Suppressor macrophage (primary cell): Measurements from ENCODE around the gene NFATC2.
A peak's percentile ranks its signal among the peaks of the same experiment; 100 is the strongest.

Source experiments
- DNase-seq, 4 experiments: peaks; one replicate each; pipeline ENCODE4 v3.0.0-alpha.2; 2020 to 2022

Gene NFATC2

DNA sequence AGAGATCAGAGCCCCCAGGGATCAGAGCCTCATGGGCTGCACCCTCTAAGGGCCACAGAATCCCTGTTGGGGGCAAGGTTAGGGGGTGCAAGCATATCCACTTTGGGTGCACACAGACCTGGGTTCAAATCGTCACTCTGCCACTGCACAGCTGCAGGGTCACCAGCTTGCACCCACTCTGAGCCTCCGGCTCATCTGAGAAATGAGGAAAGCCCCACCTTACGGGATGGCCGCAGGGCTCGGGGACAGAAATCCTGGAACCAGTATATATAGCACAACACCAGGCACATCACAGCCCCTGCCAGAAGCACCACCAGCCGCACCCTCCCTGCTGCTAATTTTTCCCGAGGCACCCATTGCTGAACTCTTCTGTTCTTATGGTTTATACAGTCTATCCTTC is 169.6 kb downstream of the NFATC2 start:
- no peak for DNase-seq

DNA sequence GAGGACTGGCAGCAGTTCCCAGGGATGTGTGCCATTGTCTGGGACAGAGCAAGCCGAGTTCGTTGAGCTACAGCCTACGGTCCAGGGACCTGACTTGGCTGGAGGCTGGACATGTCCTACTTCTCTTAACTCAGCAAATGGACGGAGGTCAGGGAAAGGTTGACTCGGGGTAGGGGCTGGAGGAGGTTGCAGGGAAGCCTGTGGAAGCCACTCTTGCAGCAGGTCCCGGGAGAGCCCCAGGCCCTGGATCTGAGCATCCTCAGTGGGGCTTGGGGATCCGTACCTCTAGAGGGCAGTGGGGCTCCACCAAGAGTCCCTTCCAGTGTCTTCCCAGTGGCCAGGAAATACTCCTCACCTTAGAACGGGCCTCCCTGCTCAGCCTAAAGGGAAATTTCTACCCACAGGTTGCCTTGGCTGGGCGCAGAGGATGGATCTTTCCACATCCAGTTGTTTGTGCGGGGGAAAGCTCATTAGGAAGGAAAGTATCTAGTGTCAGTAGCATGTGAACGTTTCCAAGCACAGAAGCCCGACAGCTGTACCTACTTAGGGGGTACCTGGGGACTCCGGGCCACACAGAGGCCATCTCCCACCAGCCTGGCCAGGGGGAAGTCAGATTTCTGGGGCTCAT is 170.2 kb downstream of the NFATC2 start:
- peak; percentile 55 to 74 (median 61) for DNase-seq

DNA sequence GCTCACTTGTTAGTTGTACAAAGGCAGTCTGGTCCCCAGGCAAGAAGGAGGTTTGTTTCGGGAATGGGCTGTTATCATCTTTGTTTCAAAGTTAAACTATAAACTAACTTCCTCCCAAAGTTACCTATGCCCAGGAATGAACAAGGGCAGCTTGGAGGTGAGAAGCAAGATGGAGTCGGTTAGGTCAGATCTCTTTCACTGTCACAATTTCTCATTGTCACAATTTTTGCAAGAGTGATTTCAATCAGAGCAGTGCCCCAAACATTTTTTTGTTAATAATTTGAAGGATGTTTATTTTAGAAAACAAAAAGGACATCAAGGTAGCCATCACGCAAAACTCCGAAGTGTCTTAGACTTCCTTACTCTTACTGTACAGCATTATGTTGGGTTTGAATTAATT is 170.8 kb downstream of the NFATC2 start:
- DNase-seq: no peak

DNA sequence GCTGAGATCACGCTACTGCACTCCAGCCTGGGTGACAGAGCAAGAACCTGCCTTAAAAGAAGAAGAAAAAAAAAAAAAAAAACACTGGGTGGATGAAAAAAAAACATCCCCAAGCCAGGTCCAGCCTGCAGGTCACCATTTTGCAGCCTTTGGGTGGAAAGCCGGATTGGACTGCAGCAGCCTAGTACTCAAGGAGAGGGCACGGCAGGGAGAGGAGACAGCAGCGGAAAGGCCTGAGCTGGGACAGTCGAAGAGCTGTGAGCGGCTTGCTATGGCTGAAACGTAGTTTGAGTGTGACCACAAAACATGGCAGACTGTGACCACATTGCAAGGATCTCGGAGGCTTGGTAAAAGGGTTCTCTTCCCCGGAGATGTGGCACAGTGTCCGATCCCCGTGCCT is 173.0 kb downstream of the NFATC2 start:
- no peak for DNase-seq

DNA sequence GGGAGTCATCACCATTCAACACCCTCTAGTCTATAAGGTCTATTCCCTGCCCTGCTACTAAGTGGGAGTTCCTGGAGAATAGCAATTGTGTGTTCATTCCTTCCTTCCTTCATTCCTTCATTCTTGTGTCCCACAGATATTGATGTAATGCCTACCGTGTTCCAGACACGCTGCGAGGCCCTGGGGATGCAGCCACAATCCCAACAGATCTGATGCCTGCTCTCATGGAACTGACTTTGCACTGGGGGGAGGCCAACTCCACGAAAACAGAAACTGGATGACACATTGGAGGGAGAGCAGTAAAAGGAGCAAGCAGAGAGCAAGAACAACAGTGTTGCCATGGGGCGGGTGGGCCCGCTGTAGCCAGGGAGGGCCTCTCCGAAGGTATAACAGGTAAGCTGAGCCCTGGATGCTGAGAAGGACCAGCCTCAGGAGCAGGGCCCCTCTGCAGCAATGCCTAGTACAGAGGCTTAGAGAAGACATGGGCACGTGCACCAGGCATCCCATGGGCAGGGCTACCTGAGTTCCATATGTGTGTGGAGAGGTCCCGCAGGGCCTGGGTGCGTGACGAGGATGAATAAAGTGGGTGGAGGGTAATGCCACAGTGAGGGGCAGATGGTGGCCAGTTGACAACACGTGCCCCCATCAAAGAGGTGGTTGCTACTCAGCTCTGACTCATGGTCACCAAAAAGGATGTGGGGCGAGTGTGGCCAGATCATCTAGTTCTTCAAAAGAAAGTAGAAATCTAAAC is 173.9 kb downstream of the NFATC2 start:
- DNase-seq: no peak

DNA sequence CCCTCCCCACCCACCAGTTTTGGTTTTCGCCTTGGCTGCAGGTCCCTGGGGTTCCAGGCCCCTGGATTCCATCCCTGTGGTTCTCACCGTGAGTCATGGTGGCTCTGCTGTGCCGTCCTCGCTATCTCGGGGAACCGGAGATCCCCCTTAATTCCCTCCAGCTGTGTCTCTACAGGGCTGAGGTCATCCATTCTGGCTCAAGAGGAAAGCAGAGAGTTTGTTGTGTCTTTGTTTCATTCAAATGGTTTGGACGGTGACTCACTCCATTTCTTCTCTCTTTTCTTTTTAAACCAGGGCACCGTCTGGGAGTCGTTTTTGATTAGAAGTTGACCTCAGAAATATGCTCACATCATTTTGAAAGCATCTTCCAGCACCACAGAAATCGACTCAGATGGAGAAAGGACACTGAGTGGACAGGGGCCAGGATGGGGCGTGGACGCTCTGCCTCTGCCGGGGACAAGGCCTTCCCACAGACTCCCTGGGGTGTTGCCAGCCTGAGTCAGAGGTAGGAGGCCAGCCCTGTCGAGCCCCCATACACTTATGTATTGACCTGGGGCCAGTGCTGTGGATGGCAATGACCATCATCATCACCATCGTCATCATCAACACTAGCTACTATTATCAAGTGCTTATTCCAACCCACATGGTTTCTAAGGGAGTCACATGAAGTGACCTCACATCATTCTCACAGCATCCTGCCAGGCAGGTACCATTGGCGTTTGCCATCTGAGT is 176.2 kb downstream of the NFATC2 start:
- no peak for DNase-seq

DNA sequence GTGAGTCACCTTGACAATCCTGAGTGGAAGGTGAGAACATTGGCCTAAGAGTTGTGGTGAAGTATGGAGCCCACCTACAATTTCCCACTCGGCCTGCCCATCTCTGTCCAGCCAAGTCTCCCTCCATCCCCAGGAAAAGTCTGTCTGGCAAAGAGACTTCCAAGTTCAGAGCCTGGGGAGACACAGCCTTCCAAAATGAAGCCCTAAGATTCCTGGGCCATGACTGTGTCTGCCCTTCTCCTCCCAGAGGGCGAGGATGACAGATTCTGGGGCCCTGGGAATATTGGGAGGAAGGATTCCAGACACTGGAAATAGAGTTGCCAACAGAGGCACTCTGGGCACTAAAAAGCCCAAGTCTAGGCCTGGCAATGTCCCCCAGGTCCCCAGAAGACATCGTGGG is 176.8 kb downstream of the NFATC2 start:
- no peak for DNase-seq

DNA sequence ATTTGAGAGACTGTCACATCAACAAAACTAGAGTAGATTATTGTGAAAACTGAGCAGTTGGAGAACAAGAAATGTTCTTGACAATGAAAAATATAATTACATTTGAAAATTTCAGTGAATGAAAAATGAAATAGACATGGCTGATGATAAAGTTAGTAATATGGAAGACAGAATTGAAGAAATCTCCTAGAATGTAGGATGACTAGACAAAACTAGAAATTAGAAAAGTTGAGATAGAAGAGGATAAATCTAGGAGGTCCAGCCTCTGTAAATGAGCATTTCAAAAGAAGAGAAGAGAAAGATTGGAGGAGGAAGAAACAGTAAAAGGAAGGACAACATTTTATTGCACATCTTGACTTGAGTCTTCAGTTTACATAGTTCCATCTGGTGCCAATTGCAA is 178.7 kb downstream of the NFATC2 start:
- DNase-seq: no peak

DNA sequence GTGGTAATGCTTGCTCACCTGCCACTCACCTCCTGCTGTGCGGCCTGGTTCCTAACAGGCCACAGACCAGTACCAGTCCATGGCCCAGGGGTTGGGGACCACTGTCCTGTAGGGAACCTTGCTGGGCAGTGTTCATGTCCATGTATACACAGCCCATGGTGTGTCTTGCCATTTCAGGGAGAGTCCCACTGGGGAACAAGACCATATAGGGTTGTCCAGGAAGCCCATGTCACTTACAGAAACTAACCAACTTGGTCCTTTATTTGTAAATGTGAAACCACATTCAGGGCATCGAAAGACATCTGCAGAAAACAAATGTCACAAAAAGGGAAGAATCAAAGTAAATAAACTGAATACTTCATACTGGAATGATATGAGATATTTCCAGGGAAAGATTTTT is 179.1 kb downstream of the NFATC2 start:
- DNase-seq: no peak

DNA sequence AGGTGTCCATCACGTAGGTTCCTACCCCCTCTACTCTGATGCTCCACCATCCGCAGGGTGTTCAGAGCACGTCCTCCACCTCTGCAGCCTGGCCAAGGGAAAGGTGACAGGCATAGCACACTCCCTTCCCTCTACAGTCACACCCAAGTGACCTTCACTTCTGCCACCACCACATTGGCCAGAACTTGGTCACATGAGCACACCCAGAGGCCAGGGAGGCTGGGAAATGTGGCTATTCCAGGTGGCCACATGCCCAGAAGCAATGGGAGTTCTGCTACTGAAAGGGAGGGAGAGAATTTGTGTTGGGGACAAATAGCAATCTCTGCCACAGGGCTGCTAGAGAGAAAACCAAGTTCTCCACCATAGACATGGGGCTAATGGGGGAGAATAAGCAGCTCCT is 180.3 kb downstream of the NFATC2 start:
- no peak for DNase-seq

DNA sequence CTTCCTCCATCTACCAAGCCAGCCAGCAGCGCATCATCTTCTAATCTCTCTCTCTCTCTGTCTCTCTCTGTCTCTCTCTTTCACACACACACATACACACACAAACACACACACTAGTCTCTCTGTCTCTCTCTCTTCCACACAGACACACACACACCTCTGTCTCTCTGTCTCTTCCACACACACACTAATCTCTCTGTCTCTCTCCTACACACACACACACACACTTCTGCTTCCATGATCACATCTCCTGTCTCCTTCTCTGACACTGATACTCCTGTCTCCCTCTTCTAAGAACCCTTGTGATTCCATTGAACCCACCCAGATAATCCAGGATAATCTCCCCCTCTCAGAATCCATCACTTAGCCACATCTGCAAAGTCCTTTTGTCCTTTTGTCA is 181.3 kb downstream of the NFATC2 start:
- DNase-seq: no peak

DNA sequence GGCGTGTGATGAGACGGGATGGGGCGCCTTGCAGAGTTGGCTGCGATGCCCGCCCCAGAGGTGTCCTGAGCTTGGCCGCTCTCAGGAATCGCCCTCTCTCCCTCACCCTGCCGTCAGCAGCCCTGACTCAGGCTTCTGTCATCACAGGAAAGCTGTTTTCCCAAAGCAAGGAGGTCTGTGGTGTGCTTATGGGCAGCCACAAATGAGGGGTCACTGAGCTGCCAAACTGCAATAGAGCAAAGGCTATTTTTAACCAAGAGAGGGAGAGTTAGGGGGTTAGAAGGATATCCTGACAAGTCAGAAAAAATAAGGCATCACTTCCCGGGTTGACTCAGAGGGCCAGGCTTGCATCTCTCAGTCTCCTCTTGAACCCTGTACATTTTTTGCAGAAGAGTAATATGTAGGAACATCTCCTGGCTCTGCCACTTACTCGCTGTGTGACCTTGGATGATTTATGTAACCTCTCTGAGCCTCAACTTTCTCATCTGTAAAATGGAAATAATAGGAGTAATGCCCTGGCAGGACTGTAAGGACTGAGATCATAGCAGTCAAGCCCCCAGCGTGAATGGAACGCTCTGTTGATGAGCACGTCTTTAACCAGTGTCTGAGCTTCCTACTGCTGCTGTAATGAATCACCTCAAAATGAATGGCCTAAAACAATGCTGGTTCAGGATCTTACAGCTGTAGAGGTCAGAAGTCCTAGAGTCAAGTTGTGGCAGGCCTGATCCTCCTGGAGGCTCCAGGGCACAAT is 181.9 kb downstream of the NFATC2 start:
- DNase-seq: no peak

DNA sequence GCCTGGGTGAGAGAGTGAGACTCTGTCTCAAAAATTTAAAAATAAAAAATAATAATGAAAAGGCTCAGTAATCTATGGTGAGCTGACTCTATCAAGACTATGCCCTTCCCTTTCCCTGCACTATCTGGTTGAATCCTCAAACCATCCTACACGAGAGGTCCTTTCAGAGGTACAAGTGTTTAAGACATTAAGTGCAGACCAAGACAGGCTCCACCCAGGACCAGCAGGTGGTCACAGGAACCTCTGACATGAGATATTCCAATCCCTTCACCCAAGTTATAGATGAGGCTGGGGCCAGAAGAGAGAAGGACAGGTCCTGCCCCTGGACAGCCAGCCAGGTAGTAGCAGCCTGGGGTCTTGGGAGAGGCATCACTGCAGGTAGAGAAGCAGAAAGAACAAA is 182.6 kb downstream of the NFATC2 start:
- no peak for DNase-seq

DNA sequence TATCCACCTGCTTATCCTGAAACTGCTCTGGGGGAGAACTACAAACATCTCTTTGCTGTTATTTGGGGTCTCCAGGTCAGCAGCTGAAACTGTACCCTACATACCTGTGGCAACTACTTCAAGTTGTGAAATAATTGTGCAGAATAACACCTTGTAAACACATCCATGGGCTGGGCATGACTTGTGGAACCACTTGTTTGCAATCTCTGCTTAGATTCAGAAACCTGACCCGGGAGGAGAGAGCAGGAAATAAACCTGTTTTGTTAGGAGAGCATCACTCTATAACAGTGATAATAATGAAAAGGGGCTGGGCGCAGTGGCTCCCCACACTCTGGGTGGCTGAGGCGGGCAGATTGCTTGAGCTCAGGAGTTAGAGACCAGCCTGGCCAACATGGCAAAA is 183.1 kb downstream of the NFATC2 start:
- DNase-seq: no peak

DNA sequence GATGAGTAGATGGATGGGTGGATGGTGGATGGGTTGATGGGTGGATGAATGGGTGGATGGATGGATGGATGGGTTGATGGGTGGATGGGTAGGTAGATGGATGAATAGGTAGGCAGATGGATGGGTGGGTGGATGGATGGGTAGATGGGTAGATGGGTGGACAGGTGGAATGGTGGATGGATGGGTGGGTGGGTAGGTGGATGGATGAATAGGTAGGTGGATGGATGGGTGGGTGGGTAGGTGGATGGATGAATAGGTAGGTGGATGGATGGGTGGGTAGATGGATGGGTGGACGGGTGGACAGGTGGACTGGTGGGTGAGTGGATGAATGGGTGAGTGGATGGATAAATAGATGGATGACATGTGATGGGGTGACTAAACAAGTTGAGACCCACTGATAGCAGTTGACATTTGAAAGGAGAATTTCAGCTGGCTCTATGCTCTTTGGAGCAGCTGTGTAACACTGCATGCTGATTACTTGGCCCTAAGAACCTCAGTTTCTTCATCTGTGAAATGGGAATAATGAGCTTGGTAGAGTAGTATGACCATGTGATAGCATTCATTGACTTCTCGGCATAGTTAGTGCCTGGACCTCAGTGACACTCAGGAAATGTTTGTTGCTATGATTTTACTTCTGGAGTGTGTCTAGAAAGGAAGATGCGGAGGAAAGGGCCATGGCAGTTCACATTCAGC is 184.3 kb downstream of the NFATC2 start:
- no peak for DNase-seq

DNA sequence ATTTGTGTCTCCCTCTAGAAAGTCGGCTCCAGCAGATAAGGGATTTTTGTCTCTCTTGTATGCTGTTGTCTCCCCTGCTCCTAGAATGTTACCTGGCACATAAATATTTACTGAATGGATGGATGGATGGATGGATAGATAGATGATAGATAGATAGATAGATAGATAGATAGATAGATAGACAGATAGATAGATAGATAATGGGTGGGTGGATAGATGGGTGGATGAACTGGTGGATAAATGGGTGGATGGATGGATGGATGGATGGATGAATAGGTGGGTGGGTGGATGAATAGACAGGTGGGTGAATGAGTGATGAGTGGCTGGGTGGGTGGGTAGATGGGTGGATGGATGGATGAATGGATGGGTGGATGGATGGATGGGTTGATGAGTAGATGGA is 185.0 kb downstream of the NFATC2 start:
- DNase-seq: no peak

DNA sequence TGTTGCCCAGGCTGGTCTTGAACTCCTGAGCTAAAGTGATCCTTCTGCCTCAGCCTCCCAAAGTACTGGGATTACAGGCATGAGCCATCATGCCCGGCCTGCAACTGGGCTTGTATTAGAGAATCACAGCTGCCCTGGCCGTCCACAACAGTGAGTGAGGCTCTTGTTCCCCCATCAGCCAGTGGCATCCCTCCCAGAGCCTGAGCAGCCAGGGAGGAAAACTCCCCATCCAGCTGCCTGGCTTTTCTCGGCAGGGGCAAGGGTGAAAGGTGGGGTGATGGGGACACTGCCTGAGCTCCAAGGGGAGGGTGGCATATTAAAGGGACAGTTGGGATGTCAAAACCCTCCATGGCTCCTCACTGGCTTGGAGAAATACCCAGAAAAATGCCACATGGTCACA is 185.6 kb downstream of the NFATC2 start:
- DNase-seq: no peak

DNA sequence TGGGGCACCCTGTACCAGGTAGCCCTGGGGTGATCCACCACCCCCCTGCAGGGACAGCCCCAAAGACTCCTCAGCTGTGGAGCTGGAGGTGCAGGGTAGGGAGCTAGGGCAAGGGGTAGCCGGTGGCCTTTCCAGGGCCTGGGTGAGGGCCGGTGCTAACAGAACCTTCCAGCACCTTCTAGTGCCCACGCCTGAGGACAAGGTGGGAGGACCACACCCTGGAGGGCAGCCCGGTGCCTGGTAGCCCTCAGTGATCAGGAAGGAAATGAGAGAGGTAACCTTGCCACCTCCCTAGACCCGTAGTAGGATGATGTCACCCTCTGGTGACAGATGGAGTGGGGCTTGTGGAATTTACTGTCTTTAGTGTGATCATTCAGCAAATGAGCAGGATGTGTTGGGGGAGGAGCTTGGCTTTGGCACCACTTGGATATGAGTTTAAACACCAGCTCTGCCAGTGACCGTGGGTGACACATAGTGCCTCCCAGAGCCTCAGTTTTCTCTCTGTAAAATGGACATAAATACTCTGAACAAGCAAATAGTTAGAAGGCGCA is 187.7 kb downstream of the NFATC2 start:
- peak in 1 of 4 experiments; percentile 8 for DNase-seq

DNA sequence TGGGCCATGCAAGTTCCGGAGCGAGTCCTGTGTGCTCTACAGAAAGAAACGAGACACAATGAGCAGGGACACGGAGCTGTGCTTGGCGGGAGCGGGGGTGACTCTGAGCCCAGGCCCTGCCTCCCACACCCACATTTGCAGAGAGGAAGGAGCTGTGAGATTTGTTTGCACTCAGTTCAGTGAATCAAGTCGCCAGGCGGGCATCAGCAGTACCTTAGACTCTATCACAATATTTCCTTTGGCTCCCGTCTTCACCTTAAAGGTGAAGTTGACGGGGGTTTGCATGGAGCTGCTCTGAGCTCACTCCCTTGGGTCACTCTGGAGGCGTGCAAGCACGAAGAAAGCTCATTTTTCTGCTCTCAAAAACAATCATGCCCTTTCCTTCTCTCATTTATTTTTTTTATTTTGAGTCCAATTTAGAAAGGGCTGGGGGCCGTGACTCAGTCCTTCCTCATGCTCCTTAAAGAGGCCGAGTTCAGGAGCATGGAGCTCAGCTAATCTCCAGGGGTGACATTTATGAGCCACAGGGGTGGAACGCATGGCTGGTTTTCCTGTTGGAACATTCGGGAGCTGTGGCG is 188.2 kb downstream of the NFATC2 start:
- DNase-seq: no peak

DNA sequence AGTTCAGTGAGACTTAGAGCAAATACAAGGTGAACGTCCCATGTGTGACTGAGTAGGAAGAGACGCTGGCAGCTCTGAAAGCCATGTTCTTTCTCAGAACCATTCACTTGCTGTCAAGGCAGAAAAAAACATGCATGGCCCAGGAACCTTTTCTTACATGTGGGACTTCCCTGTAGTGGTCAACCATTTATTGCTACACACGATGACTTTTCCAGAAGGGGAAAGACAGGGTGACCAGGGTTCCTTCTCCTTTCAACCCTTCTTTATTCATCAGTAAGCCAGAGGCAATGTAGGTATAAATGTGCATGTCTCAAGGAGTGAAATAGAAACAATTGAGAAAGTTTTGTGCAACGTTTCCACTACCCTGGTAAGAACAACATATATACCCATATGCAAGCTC is 189.0 kb downstream of the NFATC2 start:
- peak in 3 of 4 experiments; percentile 36 to 40 (median 38) for DNase-seq

DNA sequence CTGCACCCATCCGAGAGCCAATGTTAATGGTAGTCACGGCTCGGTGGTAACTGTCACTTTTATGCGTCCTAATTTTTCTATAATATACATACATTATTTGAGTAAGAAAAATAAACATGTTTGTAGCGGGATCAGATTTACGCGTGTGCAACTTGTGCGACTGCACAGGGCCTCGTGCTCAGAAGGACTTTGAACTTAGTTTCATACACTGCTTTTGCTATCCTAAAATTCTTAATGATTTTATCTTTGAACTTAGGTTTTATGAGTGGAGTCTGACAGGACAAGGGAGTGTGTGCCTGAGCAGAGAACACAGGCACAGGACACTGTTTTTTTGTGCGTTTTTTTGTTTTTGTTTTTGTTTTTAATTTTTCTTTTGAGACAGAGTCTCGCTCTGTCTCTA is 189.7 kb downstream of the NFATC2 start:
- no peak for DNase-seq
